Measurements from ENCODE around the gene BRCA1.

- TF ChIP-seq CTCF (IDR thresholded peaks at IDR 0.05) (no peak), POLR2A (IDR thresholded peaks at IDR 0.05) (no peak)
Observed at GRCh38 chr17:43132117-43132516, 7.0 kb upstream of the BRCA1 start.
